Fibroblast of villous mesenchyme (primary cell): ENCODE data around the gene TSPAN15. TPM values are rescaled to one million over a fixed set of nuclear protein-coding genes. Genes with fewer than 3 reads are reported as not detected.
A peak's percentile ranks its signal among the peaks of the same experiment; 100 is the strongest.
"Not testable (repeated sequence)": the region's sequence is repeated elsewhere in the genome, so short reads cannot be mapped to it uniquely, and the experiment has no call there.

Experiments
- DNase-seq: peaks from one replicate; pipeline ENCODE4 v3.0.0-alpha.2; 2010; ENCODE audit warnings: low read depth
- H3K4me3 ChIP-seq: 2 replicates; pipeline ENCODE4 v1.5.1; 2011; ENCODE audit warnings: low read depth, mild to moderate bottlenecking, low read length
- CTCF ChIP-seq: IDR thresholded peaks from 2 replicates; pipeline ENCODE4 v1.5.1; 2012; ENCODE audit warnings: low read depth, mild to moderate bottlenecking, low read length; ENCODE audit not compliant: insufficient read depth
- total RNA-seq: library from RNA; depleted of rRNA; stranded (reverse); fragments of >200 nt; gene quantifications from 2 replicates; pipeline ENCODE4 v1.2.3, GENCODE V29; 2012

Gene TSPAN15
- total RNA-seq, 1 donor: 6.0 TPM

GRCh38 chr10:69445041-69445440 lies 6.2 kb upstream of the TSPAN15 start:
- no peak for DNase-seq
- H3K4me3 ChIP-seq: no peak overlapping the region
- no peak for TF ChIP-seq CTCF

DNA sequence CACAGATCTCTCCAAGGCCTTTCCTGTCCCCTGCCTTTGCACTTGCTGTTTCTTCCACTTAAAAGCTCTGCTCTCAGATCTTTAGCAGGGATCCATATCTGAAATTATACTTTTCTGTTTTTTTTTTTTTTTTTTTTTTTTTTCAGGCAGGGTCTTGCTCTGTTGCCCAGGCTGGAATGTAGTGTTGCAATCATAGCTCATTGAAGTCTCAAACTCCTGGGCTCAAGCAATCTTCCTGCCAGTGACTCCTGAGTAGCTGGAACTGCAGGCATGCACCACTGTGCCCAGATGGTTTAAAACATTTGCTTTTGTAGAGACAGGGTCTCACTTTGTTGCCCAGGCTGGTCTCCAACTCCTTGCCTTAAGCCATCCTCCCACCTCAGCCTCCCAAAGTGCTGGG lies 5.0 kb upstream of the TSPAN15 start:
- no peak overlapping the region for H3K4me3 ChIP-seq
- peak; percentile 50 for DNase-seq
- no peak for TF ChIP-seq CTCF

- DNase-seq: peak; percentile 91
- no peak overlapping the region for H3K4me3 ChIP-seq
- TF ChIP-seq CTCF: no peak
These were observed 4.6 kb upstream of the TSPAN15 start for GRCh38 chr10:69446650-69447151.

GRCh38 chr10:69449841-69450240 lies 1.4 kb upstream of the TSPAN15 start:
- peak; percentile 75 for TF ChIP-seq CTCF
- DNase-seq: peak; percentile 89
- H3K4me3 ChIP-seq: no peak overlapping the region

GRCh38 chr10:69450395-69450794 lies 870 bp upstream of the TSPAN15 start:
- not testable (repeated sequence) for DNase-seq, H3K4me3 ChIP-seq

DNA sequence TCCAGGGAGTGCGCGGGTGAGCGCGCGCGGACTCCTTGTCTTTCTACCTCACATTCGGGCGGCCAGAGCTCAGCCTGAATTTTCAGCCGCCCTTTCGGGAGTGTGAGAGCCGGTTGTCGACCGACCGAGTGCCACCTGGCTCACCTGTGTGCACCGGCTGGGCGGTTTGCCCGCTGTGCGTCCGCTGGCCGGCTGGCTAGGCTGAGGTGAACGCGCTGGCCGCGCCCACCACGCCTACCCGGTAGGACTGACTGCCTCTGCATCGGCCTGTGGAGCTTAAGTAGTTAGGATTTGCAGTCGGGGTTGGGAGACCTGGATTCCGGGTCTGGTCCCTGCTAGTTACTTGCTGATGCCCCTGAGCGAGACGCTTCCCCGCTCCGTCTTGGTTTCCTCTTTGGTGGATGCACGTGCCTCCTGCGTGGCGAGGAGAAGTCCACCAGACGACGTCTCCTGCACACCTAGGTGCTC lies 553 bp downstream of the TSPAN15 start:
- TF ChIP-seq CTCF: no peak
- no peak for DNase-seq
- H3K4me3 ChIP-seq: peak overlapping the region; percentile 81

- no peak for TF ChIP-seq CTCF
- no peak for DNase-seq
- H3K4me3 ChIP-seq: peak overlapping the region; percentile 12
These were observed 1.6 kb downstream of the TSPAN15 start for GRCh38 chr10:69452676-69453415.
